ENCODE measurements around the gene MRPL57.
"Not testable (repeated sequence)": the region's sequence is repeated elsewhere in the genome, so short reads cannot be mapped to it uniquely, and the experiment has no call there.

The MRPL57 gene

GRCh38 chr13:21176215-21176981 is at the start of gene MRPL57, which contains the start of gene SKA3:
TSS of gene MRPL57 (plus strand) at chr13:21176658. CDS start at chr13:21176917, 259 bp downstream.
TSS of gene SKA3 (minus strand) at chr13:21176552. CDS start at chr13:21176477, 75 bp downstream.
- FAIRE-seq, result no peak

- FAIRE-seq, result no peak
Observed at GRCh38 chr13:21130116-21130515, 46.3 kb upstream of the MRPL57 start.

GRCh38 chr13:21133077-21133476 is 43.4 kb upstream of the MRPL57 start:
- no peak for FAIRE-seq

GRCh38 chr13:21134475-21134874 is 42.0 kb upstream of the MRPL57 start:
- no peak for FAIRE-seq

GRCh38 chr13:21135833-21136232 is 40.6 kb upstream of the MRPL57 start:
- FAIRE-seq, result not testable (repeated sequence)

GRCh38 chr13:21137696-21138095 is 38.8 kb upstream of the MRPL57 start:
- FAIRE-seq, result no peak

GRCh38 chr13:21138561-21138960 is 37.9 kb upstream of the MRPL57 start:
- no peak for FAIRE-seq

- no peak for FAIRE-seq
Observed at GRCh38 chr13:21139374-21139773, 37.1 kb upstream of the MRPL57 start.

- no peak for FAIRE-seq
Observed at GRCh38 chr13:21142766-21143165, 33.7 kb upstream of the MRPL57 start.

- FAIRE-seq, result no peak
Observed at GRCh38 chr13:21147827-21148226, 28.6 kb upstream of the MRPL57 start.

- FAIRE-seq, result no peak
Observed at GRCh38 chr13:21148557-21149258, 27.8 kb upstream of the MRPL57 start.

- FAIRE-seq, result no peak
Observed at GRCh38 chr13:21149568-21149967, 26.9 kb upstream of the MRPL57 start.

- FAIRE-seq, result no peak
Observed at GRCh38 chr13:21150013-21150412, 26.4 kb upstream of the MRPL57 start.

GRCh38 chr13:21152251-21152899 is 24.1 kb upstream of the MRPL57 start:
- no peak for FAIRE-seq

- FAIRE-seq, result no peak
Observed at GRCh38 chr13:21164631-21165030, 11.8 kb upstream of the MRPL57 start.

- not testable (repeated sequence) for FAIRE-seq
Observed at GRCh38 chr13:21165606-21166005, 10.9 kb upstream of the MRPL57 start.

GRCh38 chr13:21171420-21171819 is 5.0 kb upstream of the MRPL57 start:
- FAIRE-seq, result no peak

- not testable (repeated sequence) for FAIRE-seq
Observed at GRCh38 chr13:21173767-21174166, 2.7 kb upstream of the MRPL57 start.

GRCh38 chr13:21175656-21176214 is 723 bp upstream of the MRPL57 start:
- FAIRE-seq, result no peak

- FAIRE-seq, result no peak
Observed at GRCh38 chr13:21176982-21177284, 475 bp downstream of the MRPL57 start.

GRCh38 chr13:21181671-21182070 is 5.2 kb downstream of the MRPL57 start:
- FAIRE-seq, result no peak

- FAIRE-seq, result not testable (repeated sequence)
Observed at GRCh38 chr13:21186410-21186809, 10.0 kb downstream of the MRPL57 start.

GRCh38 chr13:21194756-21195155 is 18.3 kb downstream of the MRPL57 start:
- not testable (repeated sequence) for FAIRE-seq

All from A204.1 (cell line).